PC-9 (cell line): ENCODE measurements around the gene MIEN1. TPM values are rescaled to one million over a fixed set of nuclear protein-coding genes. Genes with fewer than 3 reads are reported as not detected.

Source experiments
- BruUV-seq: library from RNA; stranded (reverse); fragments of 400-500 nt; replicated peaks from 2 replicates; lab custom pipeline; 2021; lab: Mats Ljungman, UMichigan
- CTCF ChIA-PET: fragments of 300-600 bp; sonication (Branson Sonifier 250); formaldehyde crosslinking; loops from one replicate; lab custom pipeline; 2022; ENCODE audit warnings: antibody characterized with exemption; lab: Charles Lee
- POLR2A ChIA-PET: fragments of 300-600 bp; sonication (Branson Sonifier 250); formaldehyde crosslinking; loops from one replicate; lab custom pipeline; 2022; ENCODE audit warnings: antibody characterized with exemption; ENCODE audit not compliant: unreplicated experiment; lab: Charles Lee
- DNase-seq, 2 experiments: peaks; one replicate each; pipeline versions ENCODE4 v3.0.0 to v3.0.0-alpha.2; 2015 to 2022; ENCODE audit warnings: mixed read lengths in 1 of 2
- H2AFZ ChIP-seq: fragments of 200-600 bp; sonication (generic); 2 replicates; pipeline ENCODE4 v1.8.1; 2017; ENCODE audit warnings: antibody characterized with exemption
- H3F3A ChIP-seq: fragments of 200-600 bp; sonication (generic); 2 replicates; pipeline ENCODE4 v1.8.1; 2017; ENCODE audit warnings: antibody characterized with exemption, mild to moderate bottlenecking, low read depth; ENCODE audit not compliant: insufficient read depth
- H3K27ac ChIP-seq: fragments of 200-600 bp; sonication (generic); 2 replicates; pipeline ENCODE4 v1.6.1; 2016; ENCODE audit warnings: mixed run types
- H3K27me3 ChIP-seq: fragments of 200-600 bp; sonication (generic); 2 replicates; pipeline ENCODE4 v1.6.1; 2016; ENCODE audit warnings: low read depth, mixed run types; ENCODE audit not compliant: insufficient read depth
- H3K36me3 ChIP-seq: fragments of 200-600 bp; sonication (generic); 2 replicates; pipeline ENCODE4 v1.6.1; 2016; ENCODE audit warnings: low read depth, mixed run types
- H3K4me1 ChIP-seq: fragments of 200-600 bp; sonication (generic); replicated peaks from 2 replicates; pipeline ENCODE4 v1.6.1; 2016; ENCODE audit warnings: mixed run types; ENCODE audit not compliant: insufficient read depth
- H3K4me2 ChIP-seq: fragments of 200-600 bp; sonication (generic); 2 replicates; pipeline ENCODE4 v1.6.1; 2017; ENCODE audit warnings: mixed run types
- H3K4me3 ChIP-seq: fragments of 200-600 bp; sonication (generic); 2 replicates; pipeline ENCODE4 v1.6.1; 2016; ENCODE audit warnings: mixed run types
- H3K79me2 ChIP-seq: fragments of 200-600 bp; sonication (generic); 2 replicates; pipeline ENCODE4 v1.6.1; 2017; ENCODE audit warnings: low read depth, mixed run types
- H3K9me2 ChIP-seq: fragments of 200-600 bp; sonication (generic); 2 replicates; pipeline ENCODE4 v1.8.1; 2017; ENCODE audit warnings: mild to moderate bottlenecking; ENCODE audit not compliant: insufficient read depth
- H3K9me3 ChIP-seq: fragments of 200-600 bp; sonication (generic); 2 replicates; pipeline ENCODE4 v1.8.1; 2016; ENCODE audit warnings: low read depth; ENCODE audit not compliant: insufficient read depth
- H4K20me1 ChIP-seq: fragments of 200-600 bp; sonication (generic); 2 replicates; pipeline ENCODE4 v1.8.1; 2017; ENCODE audit not compliant: insufficient read depth
- CTCF ChIP-seq: fragments of 200-600 bp; sonication (generic); conservative IDR thresholded peaks from 2 replicates; pipeline ENCODE4 v1.6.1; 2017; ENCODE audit warnings: mixed run types, antibody characterized with exemption, mild to moderate bottlenecking, moderate library complexity
- EZH2 ChIP-seq: fragments of 200-600 bp; sonication (generic); IDR thresholded peaks from 2 replicates; pipeline ENCODE4 v1.8.0; 2017; ENCODE audit warnings: antibody characterized with exemption, low read depth
- intact Hi-C: fragments of 100-400 bp; cut with micrococcal nuclease; formaldehyde crosslinking; loops from one replicate; pipeline ENCODE4 v1.10.0; 2022; ENCODE audit not compliant: unreplicated experiment
- total RNA-seq: library from RNA; stranded (reverse); gene quantifications from 2 replicates; pipeline ENCODE4 v1.2.3, GENCODE V29; 2021

MIEN1 gene
- total RNA-seq, 1 experiment from 2014 or later, result 49.2 TPM

- peak overlapping the region; percentile 73 for H3K4me2 ChIP-seq
- CTCF ChIA-PET, result interaction anchor here (0.6 kb wide), 2 partner anchors 28 to 155 kb away, joined by 4 to 11 read pairs; no protein-coding TSS in a partner anchor
These were observed 23.9 kb downstream of the MIEN1 start for GRCh38 chr17:39706383-39706782.

DNA sequence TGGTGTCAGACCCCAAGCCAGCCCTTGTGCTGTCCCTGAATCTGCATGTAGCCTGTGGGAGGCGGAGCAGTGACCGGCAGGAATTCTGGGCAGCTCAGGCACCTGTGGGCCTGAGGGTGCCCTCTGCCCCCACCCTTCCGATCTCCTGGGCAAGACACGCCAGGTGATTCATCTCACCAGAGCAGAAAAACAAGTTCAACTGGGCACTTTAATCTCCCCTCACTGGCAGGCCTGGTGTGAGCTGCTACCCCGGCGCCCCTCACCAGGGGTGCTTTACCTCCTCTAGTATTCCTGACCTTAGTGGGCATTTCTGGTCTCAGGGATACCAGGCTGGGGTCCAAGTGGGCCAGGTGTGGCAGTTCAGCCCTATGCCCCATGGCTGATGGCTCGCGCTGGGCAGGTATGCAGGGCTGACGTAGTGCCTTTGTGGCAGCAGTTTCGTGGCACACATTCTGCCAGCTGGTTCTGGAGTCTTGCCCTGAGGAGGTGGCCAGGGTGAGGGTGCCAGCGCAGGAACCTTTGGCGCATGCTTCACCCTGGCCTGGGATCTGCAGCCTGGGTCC is 24.5 kb downstream of the MIEN1 start:
- peak overlapping the region; percentile 73 for H3K4me2 ChIP-seq
- DNase-seq, result peak; percentile 91 to 96
- no TSS peak for BruUV-seq
- peaks cover 11% of the 10 kb centered on the region; the same call in 1 of the 2 replicates for H4K20me1 ChIP-seq
- H3K79me2 ChIP-seq, result peaks cover 62% of the 10 kb centered on the region
- peak; percentile 23; the same call in 1 of the 2 replicates for TF ChIP-seq CTCF
- TF ChIP-seq EZH2, result no peak
- H3K27ac ChIP-seq, result peak overlapping the region; percentile 68
- H3K9me2 ChIP-seq, result no peaks in the 10 kb centered on the region
- ChIA-PET POLR2A (interaction anchor here (0.5 to 1.2 kb wide), 2 partner anchors 31 to 513 kb away, joined by 9 read pairs; partner anchors contain the start of gene WIPF2), CTCF (interaction anchor here (0.6 kb wide), 2 partner anchors 28 to 155 kb away, joined by 4 to 11 read pairs; no protein-coding TSS in a partner anchor)
- no peaks in the 10 kb centered on the region for H3K27me3 ChIP-seq
- peaks cover 71% of the 10 kb centered on the region for H3K4me1 ChIP-seq
- intact Hi-C loops, result loop anchor here (2.0 to 5.0 kb wide), 2 partner anchors 31 to 46 kb away; no protein-coding TSS in a partner anchor
- H2AFZ ChIP-seq, result no peak overlapping the region
- no peaks in the 10 kb centered on the region for H3K9me3 ChIP-seq
- H3K4me3 ChIP-seq, result peak overlapping the region; percentile 34; the same call in 1 of the 2 replicates
- H3F3A ChIP-seq, result peaks cover 44% of the 10 kb centered on the region
- no peaks in the 10 kb centered on the region for H3K36me3 ChIP-seq

More at GRCh38 chr17:39706383-39706782, 23.9 kb downstream of the MIEN1 start:
- H3K27ac ChIP-seq, result peak overlapping the region; percentile 68
- no peak overlapping the region for H2AFZ ChIP-seq
- H3K9me2 ChIP-seq, result no peaks in the 10 kb centered on the region
- H3F3A ChIP-seq, result peaks cover 41% of the 10 kb centered on the region
- no peaks in the 10 kb centered on the region for H3K27me3 ChIP-seq
- peak overlapping the region; percentile 34; the same call in 1 of the 2 replicates for H3K4me3 ChIP-seq
- H3K9me3 ChIP-seq, result no peaks in the 10 kb centered on the region
- DNase-seq, result no peak
- peaks cover 66% of the 10 kb centered on the region for H3K4me1 ChIP-seq
- TF ChIP-seq CTCF (no peak), EZH2 (no peak)
- H3K79me2 ChIP-seq, result peaks cover 57% of the 10 kb centered on the region
- H4K20me1 ChIP-seq, result peaks cover 7% of the 10 kb centered on the region; the same call in 1 of the 2 replicates
- BruUV-seq, result no TSS peak
- H3K36me3 ChIP-seq, result no peaks in the 10 kb centered on the region
- POLR2A ChIA-PET, result interaction anchor here (1.2 kb wide), 1 partner anchor 31 kb away, joined by 9 read pairs; no protein-coding TSS in a partner anchor
- intact Hi-C loops, result loop anchor here (5.0 kb wide), 1 partner anchor 46 kb away; no protein-coding TSS in a partner anchor

GRCh38 chr17:39704821-39705551 is 25.3 kb downstream of the MIEN1 start:
- Histone ChIP-seq H3F3A (peaks cover 50% of the 10 kb centered on the region), H3K27ac (peak overlapping the region; percentile 68), H3K36me3 (no peaks in the 10 kb centered on the region), H3K27me3 (no peaks in the 10 kb centered on the region), H3K9me3 (no peaks in the 10 kb centered on the region), H3K4me1 (peaks cover 72% of the 10 kb centered on the region), H3K4me2 (peak overlapping the region; percentile 73), H4K20me1 (peaks cover 11% of the 10 kb centered on the region; the same call in 1 of the 2 replicates), H3K9me2 (no peaks in the 10 kb centered on the region), H3K4me3 (no peak overlapping the region; the same call in 1 of the 2 replicates), H3K79me2 (peaks cover 71% of the 10 kb centered on the region), H2AFZ (no peak overlapping the region)
- DNase-seq, result no peak
- POLR2A ChIA-PET, result interaction anchor here (0.5 to 1.2 kb wide), 3 partner anchors 30 to 514 kb away, joined by 4 to 9 read pairs (median 9); partner anchors contain the start of genes MED1 and WIPF2
- TF ChIP-seq EZH2 (no peak), CTCF (no peak)
- intact Hi-C loops, result loop anchor here (2.0 to 5.0 kb wide), 2 partner anchors 30 to 47 kb away; no protein-coding TSS in a partner anchor
- CTCF ChIA-PET, result interaction anchor here (0.6 to 1.1 kb wide), 3 partner anchors 16 to 97 kb away, joined by 3 to 15 read pairs (median 4); partner anchors contain the start of gene NEUROD2
- no TSS peak for BruUV-seq
